ENCODE measurements around the gene ZNF521.
"Not testable (repeated sequence)": the region's sequence is repeated elsewhere in the genome, so short reads cannot be mapped to it uniquely, and the experiment has no call there.

ZNF521 gene

GRCh38 chr18:25289001-25289631 is 62.9 kb downstream of the ZNF521 start:
- DNase-seq (ENCODE audit: low read depth in 2 of 2): no peak

- DNase-seq (ENCODE audit: low read depth in 2 of 2): no peak
Measured at GRCh38 chr18:25288340-25288938, 63.5 kb downstream of the ZNF521 start.

DNA sequence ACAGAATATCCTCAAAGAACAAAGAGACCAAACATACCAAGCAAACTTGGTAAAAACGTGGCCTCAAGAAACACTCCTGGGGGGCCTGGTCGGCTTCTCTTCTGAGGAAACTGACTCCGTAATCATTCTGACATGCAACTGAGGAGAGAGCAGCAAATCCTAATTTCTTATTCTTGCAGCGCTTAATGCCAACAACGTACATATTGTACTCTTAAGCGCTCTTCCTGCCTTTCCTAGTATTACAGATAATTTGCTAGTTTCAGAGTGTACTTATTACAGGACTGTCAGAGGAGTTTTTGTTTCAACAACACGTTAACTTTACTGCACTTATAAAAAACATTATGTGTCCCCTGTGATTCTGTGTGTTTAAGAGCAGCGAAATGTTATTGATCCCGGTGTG is 64.9 kb downstream of the ZNF521 start:
- DNase-seq (ENCODE audit: low read depth in 2 of 2): no peak

- no peak for DNase-seq (ENCODE audit: low read depth in 2 of 2)
Measured at GRCh38 chr18:25284861-25285550, 67.0 kb downstream of the ZNF521 start.

GRCh38 chr18:25284281-25284680 is 67.7 kb downstream of the ZNF521 start:
- DNase-seq (ENCODE audit: low read depth in 2 of 2): no peak

DNA sequence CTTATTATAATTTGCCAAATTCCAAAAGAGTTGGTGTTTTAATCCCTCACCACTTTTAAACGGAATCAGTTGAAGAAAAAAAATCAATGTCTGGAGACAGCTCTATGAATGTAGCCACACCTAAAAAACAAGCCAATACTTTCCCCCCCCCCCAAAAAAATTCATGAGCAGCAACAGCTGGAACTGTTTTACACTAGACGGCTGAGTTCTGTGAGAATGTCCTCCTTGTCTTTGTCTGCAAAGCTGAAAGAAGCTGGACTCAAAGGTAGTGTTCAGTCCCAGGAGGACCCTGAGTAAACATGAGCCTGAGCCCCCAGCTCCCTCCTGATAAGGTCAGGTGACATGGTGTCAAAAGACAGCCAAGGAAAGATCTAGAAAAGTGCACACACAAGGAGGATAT is 68.2 kb downstream of the ZNF521 start:
- DNase-seq (ENCODE audit: low read depth in 2 of 2): no peak

DNA sequence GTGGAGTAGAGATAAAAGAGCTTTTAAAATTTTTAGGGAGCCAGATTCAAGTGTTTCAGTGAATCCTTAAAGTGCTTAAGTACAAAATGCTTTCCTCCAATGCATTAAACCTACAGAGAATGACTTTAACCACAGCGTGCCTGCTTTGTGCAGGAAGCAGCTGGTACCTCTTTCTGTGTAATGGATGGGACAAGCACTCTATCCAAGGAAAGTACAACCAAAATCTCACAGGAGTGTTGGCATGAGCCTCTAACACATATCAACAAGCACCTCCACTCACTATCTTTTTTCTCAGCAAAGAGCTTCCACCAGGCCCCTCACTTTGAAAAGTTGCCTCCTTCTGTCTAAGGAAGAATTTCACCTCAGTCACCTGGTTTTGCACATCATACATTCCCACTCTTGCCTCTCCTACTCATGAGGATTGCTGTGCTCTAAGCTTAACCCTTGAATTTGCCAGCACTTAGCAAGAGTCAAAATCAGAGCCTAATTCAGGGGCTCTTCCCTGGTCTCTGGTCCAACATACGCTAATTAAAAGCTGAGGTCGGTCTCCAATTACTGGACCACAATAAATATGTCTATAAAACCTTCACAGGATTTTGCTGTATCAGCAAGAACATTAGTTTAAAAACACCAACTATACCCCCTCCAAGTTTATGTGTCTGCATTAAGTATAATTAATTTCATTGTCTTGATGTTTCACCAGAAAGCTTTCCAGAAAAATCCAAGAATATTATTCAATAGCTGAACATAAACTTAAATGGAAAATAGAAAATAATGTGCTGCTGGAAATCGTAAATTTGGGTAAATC is 68.9 kb downstream of the ZNF521 start:
- no peak for DNase-seq (ENCODE audit: low read depth in 2 of 2)

DNA sequence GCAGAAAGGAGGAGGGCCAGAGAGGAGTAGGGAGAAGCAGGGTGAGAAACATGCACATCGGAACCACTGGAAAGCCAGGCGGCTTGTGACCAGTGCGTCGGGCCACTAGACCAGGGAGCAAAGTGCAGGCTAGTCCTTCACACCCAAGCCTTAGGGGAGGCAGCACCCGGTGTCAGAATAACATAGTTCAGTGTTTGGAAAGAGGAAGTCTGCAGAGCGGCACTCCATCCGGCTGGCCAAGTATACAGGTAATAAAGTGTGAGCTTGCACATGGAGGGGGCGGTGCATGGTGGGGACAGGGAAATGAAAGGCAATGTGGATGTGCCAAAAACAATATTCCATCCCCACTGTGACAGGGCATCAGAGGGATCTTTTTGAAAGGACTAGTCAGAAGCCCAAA is 69.7 kb downstream of the ZNF521 start:
- DNase-seq (ENCODE audit: low read depth in 2 of 2): no peak

DNA sequence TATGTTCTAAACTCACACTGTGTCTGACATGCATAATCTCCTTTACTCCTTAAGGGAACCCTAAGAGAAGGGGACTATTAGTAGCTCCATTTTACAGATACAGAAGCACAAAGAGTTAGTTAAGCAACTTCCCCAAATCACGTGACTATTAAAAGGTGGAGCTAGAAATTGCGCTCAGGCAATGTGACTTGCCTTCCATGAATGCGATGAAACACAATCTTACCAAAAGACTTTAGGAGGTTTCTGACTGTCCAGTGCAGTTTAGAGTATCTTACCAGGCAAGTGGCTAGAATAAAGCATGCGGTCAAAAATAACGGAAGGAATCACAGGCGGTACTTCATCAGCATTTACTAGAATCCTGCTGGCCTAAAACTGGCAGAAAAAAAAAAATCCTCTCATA is 70.4 kb downstream of the ZNF521 start:
- no peak for DNase-seq (ENCODE audit: low read depth in 2 of 2)

- no peak for DNase-seq (ENCODE audit: low read depth in 2 of 2)
Measured at GRCh38 chr18:25279961-25280360, 72.0 kb downstream of the ZNF521 start.

DNA sequence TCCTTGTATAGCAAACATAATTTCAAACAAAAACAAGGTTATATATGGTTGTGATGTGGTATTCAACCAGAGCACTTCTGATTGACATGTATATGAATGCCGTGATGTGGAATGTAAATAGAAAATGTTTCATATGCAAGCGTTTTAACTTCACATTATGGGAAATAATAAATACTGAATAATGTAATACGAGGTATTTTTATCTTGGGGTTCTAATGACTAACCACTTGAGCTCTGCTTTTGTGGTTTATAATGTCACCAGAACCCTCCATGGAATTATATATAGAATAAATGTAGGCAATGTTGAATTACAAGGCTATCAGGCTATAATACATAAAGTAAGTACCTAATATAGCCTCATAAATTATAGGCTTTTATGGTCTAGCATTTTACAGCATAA is 72.4 kb downstream of the ZNF521 start:
- DNase-seq (ENCODE audit: low read depth in 2 of 2): no peak

- no peak for DNase-seq (ENCODE audit: low read depth in 2 of 2)
Measured at GRCh38 chr18:25279133-25279532, 72.8 kb downstream of the ZNF521 start.

GRCh38 chr18:25278394-25278793 is 73.6 kb downstream of the ZNF521 start:
- no peak for DNase-seq (ENCODE audit: low read depth in 2 of 2)

DNA sequence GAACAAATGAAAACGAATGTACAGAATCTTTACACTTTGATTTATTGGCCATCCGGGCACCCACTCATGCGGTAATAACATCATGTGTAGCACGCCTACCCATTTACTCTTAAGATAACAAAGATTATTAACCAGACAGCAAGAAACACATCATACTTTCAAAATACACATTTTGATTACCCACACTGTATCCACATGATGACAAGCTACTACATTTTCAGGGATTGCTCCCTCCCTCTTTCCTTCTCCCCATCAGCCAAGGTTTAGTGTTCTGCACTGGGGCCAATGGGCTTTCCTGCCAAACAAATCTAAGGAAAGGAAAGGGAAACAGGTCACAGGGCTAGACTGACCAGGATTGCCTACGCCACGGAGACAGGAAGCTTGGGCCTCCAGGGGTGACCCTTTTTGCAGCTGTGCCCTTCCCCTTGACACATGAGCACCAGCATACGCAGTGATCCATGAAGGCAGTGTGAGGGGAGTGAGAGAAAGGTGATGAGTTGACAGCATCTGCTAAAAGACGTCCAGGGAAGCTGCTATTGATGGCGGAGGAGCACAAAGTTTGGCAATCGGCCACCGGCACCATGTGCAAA is 76.5 kb downstream of the ZNF521 start:
- DNase-seq (ENCODE audit: low read depth in 2 of 2): no peak

- no peak for DNase-seq (ENCODE audit: low read depth in 2 of 2)
Measured at GRCh38 chr18:25274926-25275325, 77.0 kb downstream of the ZNF521 start.

DNA sequence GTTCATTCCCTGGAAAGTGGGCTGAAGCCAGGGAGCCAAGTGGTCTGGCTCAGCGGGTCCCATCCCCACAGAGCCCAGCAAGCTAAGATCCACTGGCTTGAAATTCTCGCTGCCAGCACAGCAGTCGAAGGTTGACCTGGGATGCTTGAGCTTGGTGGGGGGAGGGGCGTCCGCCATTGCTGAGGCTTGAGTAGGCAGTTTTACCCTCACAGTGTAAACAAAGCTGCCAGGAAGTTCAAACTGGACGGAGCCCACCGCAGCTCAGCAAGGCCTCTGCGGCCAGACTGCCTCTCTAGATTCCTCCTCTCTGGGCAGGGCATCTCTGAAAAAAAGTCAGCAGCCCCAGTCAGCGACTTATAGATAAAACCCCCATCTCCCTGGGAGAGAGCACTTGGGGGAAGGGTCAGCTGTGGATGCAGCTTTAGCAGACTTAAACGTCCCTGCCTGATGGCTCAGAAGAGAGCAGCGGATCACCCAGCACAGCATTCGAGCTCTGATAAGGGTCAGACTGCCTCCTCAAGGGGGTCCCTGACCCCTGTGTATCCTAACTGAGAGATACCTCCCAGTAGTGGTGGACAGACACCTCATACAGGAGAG is 84.9 kb downstream of the ZNF521 start:
- DNase-seq (ENCODE audit: low read depth in 2 of 2): not testable (repeated sequence)

- DNase-seq (ENCODE audit: low read depth in 2 of 2): no peak
Measured at GRCh38 chr18:25262920-25263319, 89.0 kb downstream of the ZNF521 start.

GRCh38 chr18:25261768-25262167 is 90.2 kb downstream of the ZNF521 start:
- DNase-seq (ENCODE audit: low read depth in 2 of 2): no peak

GRCh38 chr18:25256439-25256838 is 95.5 kb downstream of the ZNF521 start:
- DNase-seq (ENCODE audit: low read depth in 2 of 2): no peak

DNA sequence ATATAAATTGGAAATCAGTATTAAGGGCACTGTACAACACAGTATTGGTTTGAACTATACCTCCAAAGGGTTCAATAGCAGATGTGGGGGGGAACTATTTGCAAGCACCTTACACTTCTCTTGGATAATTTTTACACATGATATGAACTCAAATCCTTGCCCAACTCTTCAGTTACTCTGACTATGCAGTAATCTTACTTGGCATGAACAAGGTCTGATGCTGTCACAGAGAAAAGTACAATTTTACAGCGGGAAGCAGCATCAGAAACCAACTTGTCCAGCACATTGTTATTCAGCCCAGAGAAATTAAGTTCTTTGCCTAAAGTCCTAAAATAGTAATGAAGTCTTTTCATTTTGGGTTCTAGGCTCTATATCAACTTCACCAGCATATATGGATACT is 98.2 kb downstream of the ZNF521 start:
- DNase-seq (ENCODE audit: low read depth in 2 of 2): no peak

DNA sequence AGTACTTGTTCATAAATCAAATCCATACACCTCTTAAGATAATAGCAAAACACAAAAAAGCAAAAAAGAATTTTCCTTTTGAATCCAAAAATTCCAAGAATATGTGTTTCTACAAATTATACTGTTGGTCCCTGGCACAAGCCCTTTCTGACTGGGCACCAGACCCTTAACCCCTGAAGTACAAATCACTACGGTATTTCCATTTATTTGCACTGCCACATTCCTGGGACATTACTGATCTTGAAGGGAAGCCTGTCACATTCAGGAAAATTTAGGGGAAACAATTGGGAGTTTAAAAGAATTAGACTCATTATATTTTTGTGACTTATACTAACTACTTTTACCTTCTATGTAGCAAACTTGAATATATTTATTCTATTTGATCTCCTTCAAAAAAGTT is 98.8 kb downstream of the ZNF521 start:
- DNase-seq (ENCODE audit: low read depth in 2 of 2): no peak

DNA sequence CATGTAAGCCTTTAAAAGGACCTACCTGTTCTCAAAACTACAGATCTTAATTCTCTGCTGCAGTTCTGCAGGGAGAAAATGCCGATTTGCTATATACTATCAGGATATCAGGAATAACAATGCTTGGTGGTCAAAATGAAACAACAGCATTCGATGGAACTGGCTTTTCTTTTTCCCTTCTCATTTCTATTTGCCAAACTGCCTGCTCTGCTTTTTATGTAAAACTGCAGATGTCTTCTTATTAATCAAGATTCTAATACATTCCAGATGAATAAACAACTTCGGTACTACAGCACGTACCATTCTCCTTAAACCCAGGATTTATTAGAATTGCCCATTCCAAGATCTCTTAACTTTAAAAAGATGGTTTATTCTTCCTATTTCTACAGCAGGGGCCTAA is 100.9 kb downstream of the ZNF521 start:
- DNase-seq (ENCODE audit: low read depth in 2 of 2): no peak
